Pancreas (tissue), 10 donors: ENCODE results near the gene ARHGEF38. TPM values are rescaled to one million over a fixed set of nuclear protein-coding genes. Genes with fewer than 3 reads are reported as not detected.

Source experiments
- ATAC-seq, 4 donors: fragments of 200-7000 bp; cut with Tn5 transposase; one replicate each; pipeline versions ENCODE4 v1.8.0 to v1.9.1; 2020; ENCODE audit warnings: mild to moderate bottlenecking in 4 of 4, moderate library complexity in 4 of 4
- DNase-seq, 6 donors: peaks; one replicate each; pipeline ENCODE4 v3.0.0-alpha.2; 2020
- FAIRE-seq: peaks from 2 replicates; lab custom pipeline; 2012; peaks lifted over from hg19 to GRCh38; lab: Jason Lieb, UNC
- H3K27ac ChIP-seq, 4 donors: fragments of 200-600 bp; sonication (generic); 1 replicate in 3 of 4; 2 replicates in 1 of 4; pipeline versions ENCODE4 v1.5.0 to v1.8.0; 2020
- H3K27me3 ChIP-seq, 4 donors: fragments of 200-600 bp; one replicate each; pipeline ENCODE4 v1.8.0; 2021
- H3K36me3 ChIP-seq, 3 donors: fragments of 200-600 bp; sonication (generic) in 1 of 3; one replicate each; pipeline versions ENCODE4 v1.5.0 to v1.8.0; 2020 to 2021
- H3K4me1 ChIP-seq, 3 donors: fragments of 200-600 bp; one replicate each; pipeline ENCODE4 v1.8.0; 2021
- H3K4me3 ChIP-seq, 4 donors: fragments of 200-600 bp; sonication (generic) in 2 of 4; one replicate each; pipeline versions ENCODE4 v1.5.0 to v1.8.0; 2020 to 2021
- H3K9me3 ChIP-seq, 4 donors: fragments of 200-600 bp; one replicate each; pipeline ENCODE4 v1.8.0; 2021
- CTCF ChIP-seq, 4 donors: fragments of 200-600 bp; sonication (generic) in 3 of 4; IDR thresholded peaks; one replicate each; pipeline versions ENCODE4 v1.5.0 to v1.8.0; 2021; ENCODE audit warnings: antibody characterized with exemption in 4 of 4
- WGBS, 2 donors: extraction: QIAGEN DNeasy Blood & Tissue Kit; methylation state at CpG; one replicate each; pipeline ENCODE4 v1.1.7; 2013; 5-methylcytosine and 5-hydroxymethylcytosine counted together
- intact Hi-C, 3 donors: fragments of 100-400 bp; cut with DNase I; formaldehyde crosslinking; loops; one replicate each; pipeline versions ENCODE4 v1.11.1 to v1.14.2; 2022
- polyA plus RNA-seq, 2 donors: library from polyadenylated mRNA; stranded (reverse); fragments of 200-250 nt; gene quantifications; one replicate each; pipeline ENCODE4 v1.2.3, GENCODE V29; 2013
- total RNA-seq, 6 donors: library from RNA; stranded (reverse); fragmentation: NEBNext Ultra II Directional in 4 of 6; extraction: Animal tissue kit (Norgen Biotek cat#: 25700) in 4 of 6; gene quantifications; one replicate each; pipeline versions ENCODE4 v1.2.1 to v1.2.4, GENCODE V29; 2021 to 2023
- donor health status: healthy with polysubstance abuse.
- donor health status: DM: no; HTN: no; CAD: no; lungs with moderate emphysema.
- donor health status: DM: no; HTN: no; CAD: no.
- donor health status: control.
- donor health status: control.
- donor health status: Bipolar disorder and iron deficiency.
- donor health status: DM: yes; HTN: yes; CAD: no.
- donor health status: DM: no; HTN: no; CAD: no.
- donor health status: DM: no; HTN: no; CAD: no.
- donor health status: DM: yes; HTN: yes; CAD: no.

Gene ARHGEF38
- total and polyA plus RNA-seq, 8 donors = 5.0 to 19.2 (median 8.2) TPM

- DNase-seq (no peak), ATAC-seq (peak in 2 of 4 donors; percentile 22 to 27), FAIRE-seq (no peak)
- H3K9me3 ChIP-seq = no peaks in the 10 kb centered on the region
- 58 to 81% methylated on average over 1 of the region's 1 CpG for WGBS, 2 donors
- intact Hi-C loops = no loop called here
- H3K27me3 ChIP-seq = no peaks in the 10 kb centered on the region
- H3K27ac ChIP-seq = no peak overlapping the region
- H3K4me3 ChIP-seq = no peak overlapping the region
- H3K4me1 ChIP-seq = peaks cover 20 to 37% (median 35%) of the 10 kb centered on the region in 3 donors
- H3K36me3 ChIP-seq = no peaks in the 10 kb centered on the region
- no peak for TF ChIP-seq CTCF (IDR thresholded peaks at IDR 0.05)
These were observed 10.9 kb downstream of the ARHGEF38 start for GRCh38 chr4:105563352-105563751.

- ATAC-seq (peak in 1 of 4 donors; percentile 46), FAIRE-seq (no peak), DNase-seq (no peak)
- H3K9me3 ChIP-seq = no peaks in the 10 kb centered on the region
- intact Hi-C loops = no loop called here
- peak overlapping the region in 2 of 4 donors; percentile 33 to 57 for H3K27ac ChIP-seq
- 28 to 34% methylated on average over 1 of the region's 1 CpG for WGBS, 2 donors
- H3K27me3 ChIP-seq = no peaks in the 10 kb centered on the region
- no peak for TF ChIP-seq CTCF (IDR thresholded peaks at IDR 0.05)
- H3K4me1 ChIP-seq = peaks cover 17 to 24% (median 23%) of the 10 kb centered on the region in 3 donors
- no peaks in the 10 kb centered on the region for H3K36me3 ChIP-seq
- H3K4me3 ChIP-seq = no peak overlapping the region
These were observed 16.2 kb downstream of the ARHGEF38 start for GRCh38 chr4:105568584-105568983.

- no peak for TF ChIP-seq CTCF (IDR thresholded peaks at IDR 0.05)
- Histone ChIP-seq H3K27ac (peak overlapping the region in 2 of 4 donors; percentile 33 to 57), H3K27me3 (no peaks in the 10 kb centered on the region), H3K36me3 (no peaks in the 10 kb centered on the region), H3K4me1 (peaks cover 17 to 18% (median 17%) of the 10 kb centered on the region in 3 donors), H3K9me3 (no peaks in the 10 kb centered on the region), H3K4me3 (no peak overlapping the region)
- WGBS, 2 donors = 28 to 33% methylated on average over 3 of the region's 3 CpGs
- ATAC-seq = peak; percentile 56 to 74 (median 66)
- no peak for FAIRE-seq
- no peak for DNase-seq
- intact Hi-C loops = no loop called here
These were observed 16.8 kb downstream of the ARHGEF38 start for GRCh38 chr4:105569057-105569865.

- Histone ChIP-seq H3K4me1 (peaks cover 14 to 17% (median 17%) of the 10 kb centered on the region in 3 donors), H3K27me3 (no peaks in the 10 kb centered on the region), H3K27ac (peak overlapping the region in 1 of 4 donors; percentile 57), H3K9me3 (no peaks in the 10 kb centered on the region), H3K4me3 (no peak overlapping the region), H3K36me3 (no peaks in the 10 kb centered on the region)
- DNase-seq (no peak), ATAC-seq (peak in 2 of 4 donors; percentile 27 to 56), FAIRE-seq (no peak)
- 52 to 65% methylated on average over 2 of the region's 2 CpGs for WGBS, 2 donors
- no peak for TF ChIP-seq CTCF (IDR thresholded peaks at IDR 0.05)
- intact Hi-C loops = no loop called here
These were observed 17.4 kb downstream of the ARHGEF38 start for GRCh38 chr4:105569866-105570236.

GRCh38 chr4:105572296-105572695 lies 19.9 kb downstream of the ARHGEF38 start:
- intact Hi-C loops = no loop called here
- H3K36me3 ChIP-seq = no peaks in the 10 kb centered on the region
- TF ChIP-seq CTCF (IDR thresholded peaks at IDR 0.05) = no peak
- H3K4me3 ChIP-seq = no peak overlapping the region
- H3K27ac ChIP-seq = no peak overlapping the region
- ATAC-seq = no peak
- H3K4me1 ChIP-seq = peaks cover 14 to 27% (median 17%) of the 10 kb centered on the region in 3 donors
- no peaks in the 10 kb centered on the region for H3K27me3 ChIP-seq
- no peak for DNase-seq
- FAIRE-seq = no peak
- 89 to 90% methylated on average over 3 of the region's 3 CpGs for WGBS, 2 donors
- no peaks in the 10 kb centered on the region for H3K9me3 ChIP-seq
